SW 1271 (cell line): ENCODE results near the gene MRPL17.
A peak's percentile ranks its signal among the peaks of the same experiment; 100 is the strongest.

Experiments used
- DNase-seq, 2 experiments: peaks; one replicate each; lab custom pipeline; 2025; lab: John Stamatoyannopoulos, UW

Gene MRPL17

DNA sequence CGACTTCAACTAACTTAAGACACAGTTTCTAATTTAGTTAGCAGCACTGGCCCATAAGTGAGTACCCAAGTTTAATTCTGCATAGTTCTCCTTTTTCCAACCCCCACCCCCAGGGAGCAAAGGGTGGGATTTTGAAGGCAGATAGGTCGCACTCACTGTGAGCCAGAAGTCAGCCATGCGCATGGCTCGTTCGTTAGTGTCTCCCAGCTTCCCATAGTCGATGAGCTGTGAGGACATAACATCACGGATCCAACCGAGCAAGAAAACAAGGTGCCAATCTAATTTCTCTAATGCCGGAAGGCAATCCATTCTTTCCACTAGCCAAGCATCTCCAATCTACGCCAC is 577 bp downstream of the MRPL17 start:
- no peak for DNase-seq

DNA sequence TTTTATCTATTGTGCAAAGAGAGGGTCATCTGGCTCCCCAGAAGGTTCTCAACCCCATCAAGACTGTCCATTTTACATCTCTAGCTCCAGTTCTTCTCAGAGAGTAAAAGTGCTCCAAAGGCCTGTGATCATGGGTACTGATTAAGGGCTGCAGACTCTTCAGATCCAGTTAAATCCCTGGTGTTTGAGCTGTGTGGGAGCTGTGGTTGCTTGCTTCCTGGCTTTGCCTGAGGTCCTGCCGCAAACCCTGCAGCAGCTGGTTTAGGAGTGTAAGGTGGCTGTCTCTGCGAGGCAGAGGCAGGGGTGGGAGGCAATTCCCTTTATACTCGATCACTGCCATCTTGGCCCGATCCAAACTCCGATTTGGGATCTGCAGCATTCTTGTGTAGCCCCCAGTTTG is 1.2 kb downstream of the MRPL17 start:
- DNase-seq, result no peak

DNA sequence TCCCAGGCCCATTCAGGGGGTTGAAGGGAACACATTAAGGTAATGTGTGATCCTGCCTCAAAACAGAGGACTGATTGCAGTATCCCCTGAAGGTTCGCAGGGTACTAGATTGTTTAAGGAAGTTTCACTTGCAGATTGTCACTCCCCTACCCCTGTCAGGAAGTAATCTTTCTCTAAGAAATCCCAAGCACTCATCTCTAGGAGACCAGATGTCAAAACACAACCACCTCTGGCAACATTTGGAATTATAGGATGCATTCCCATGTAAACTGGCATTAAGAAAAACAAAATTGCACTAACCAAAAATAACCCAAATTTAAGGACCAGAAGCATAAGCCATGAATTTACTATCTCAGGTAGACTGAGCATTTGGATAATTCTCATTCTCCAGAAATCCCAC is 1.6 kb downstream of the MRPL17 start:
- DNase-seq, result no peak

GRCh38 chr11:6677018-6677417 is 6.1 kb downstream of the MRPL17 start:
- DNase-seq, result no peak

DNA sequence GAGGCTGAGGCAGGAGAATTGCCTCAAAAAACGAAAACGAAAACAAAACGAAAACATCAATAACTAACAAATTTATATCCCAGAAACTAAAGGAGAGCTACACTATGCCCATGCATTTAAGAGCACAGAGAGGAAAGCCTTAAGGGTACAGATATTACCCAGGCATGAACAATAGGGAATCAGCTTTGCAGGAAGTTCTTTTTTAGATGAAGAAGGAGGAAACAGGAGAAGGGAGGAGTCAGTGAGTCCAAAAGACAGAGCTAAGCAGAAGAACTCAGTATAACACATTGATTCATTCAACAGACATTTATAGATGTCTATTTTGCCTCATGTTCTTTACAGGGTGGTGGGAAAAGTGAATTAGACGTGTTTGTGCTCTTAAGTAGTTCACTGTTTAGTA is 8.3 kb downstream of the MRPL17 start:
- DNase-seq, result no peak

GRCh38 chr11:6674219-6674597 is 8.9 kb downstream of the MRPL17 start:
- DNase-seq, result no peak

DNA sequence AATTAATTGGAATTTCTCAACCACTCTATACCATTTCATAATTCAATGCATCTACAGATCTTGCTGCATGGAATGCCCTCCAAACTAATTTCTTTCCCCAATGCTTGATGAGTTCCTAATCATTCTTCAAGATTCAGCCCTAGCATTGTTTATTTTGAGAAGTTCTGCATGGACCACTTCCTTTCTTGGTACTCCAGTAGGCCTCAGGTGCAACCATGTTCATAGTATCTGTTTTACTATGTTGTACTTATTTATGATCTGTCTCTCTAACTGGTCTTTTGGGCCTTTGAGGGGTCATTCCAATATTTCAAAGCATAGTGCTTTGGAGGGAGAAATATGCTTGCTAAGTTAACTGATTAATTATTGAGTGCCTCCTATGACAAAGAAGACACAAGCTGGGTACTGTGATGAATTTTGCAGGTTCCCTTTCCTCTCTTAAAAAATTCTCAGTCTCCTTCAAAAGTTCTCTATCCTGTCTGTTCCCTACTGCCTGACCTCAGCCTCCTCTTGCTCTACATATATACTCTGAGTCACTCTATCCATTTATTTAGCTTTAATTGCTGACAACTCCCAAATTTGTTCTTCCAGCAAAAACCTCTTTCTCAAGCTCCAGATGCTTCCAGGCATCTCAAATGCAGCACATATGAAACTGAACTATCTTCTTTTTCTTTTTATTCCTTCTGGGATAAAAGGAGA is 9.5 kb downstream of the MRPL17 start:
- no peak for DNase-seq

DNA sequence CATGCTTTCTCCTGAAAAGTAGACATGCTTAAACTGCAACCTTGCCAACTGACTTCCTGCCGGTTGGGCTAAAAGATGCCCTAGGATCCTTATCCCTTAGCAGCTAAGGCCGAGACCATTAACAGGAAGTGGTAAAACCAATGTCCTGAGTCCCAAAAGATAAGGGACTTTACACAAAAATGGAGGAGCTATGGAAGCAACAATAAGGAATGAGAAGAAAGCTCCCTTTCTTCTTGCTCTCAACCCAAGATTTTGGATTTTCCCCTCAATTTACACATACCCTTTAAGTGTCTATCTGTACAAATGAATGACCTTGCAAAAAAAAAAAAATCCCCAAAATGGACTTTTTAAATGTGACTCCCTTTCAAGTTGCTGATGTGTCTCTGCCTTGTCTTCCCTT is 11.1 kb downstream of the MRPL17 start:
- no peak for DNase-seq

- no peak for DNase-seq
These were observed 12.8 kb downstream of the MRPL17 start for GRCh38 chr11:6670202-6670830.

- DNase-seq, result peak in 1 of 2 experiments; percentile 32
These were observed 15.3 kb downstream of the MRPL17 start for GRCh38 chr11:6667733-6668374.

DNA sequence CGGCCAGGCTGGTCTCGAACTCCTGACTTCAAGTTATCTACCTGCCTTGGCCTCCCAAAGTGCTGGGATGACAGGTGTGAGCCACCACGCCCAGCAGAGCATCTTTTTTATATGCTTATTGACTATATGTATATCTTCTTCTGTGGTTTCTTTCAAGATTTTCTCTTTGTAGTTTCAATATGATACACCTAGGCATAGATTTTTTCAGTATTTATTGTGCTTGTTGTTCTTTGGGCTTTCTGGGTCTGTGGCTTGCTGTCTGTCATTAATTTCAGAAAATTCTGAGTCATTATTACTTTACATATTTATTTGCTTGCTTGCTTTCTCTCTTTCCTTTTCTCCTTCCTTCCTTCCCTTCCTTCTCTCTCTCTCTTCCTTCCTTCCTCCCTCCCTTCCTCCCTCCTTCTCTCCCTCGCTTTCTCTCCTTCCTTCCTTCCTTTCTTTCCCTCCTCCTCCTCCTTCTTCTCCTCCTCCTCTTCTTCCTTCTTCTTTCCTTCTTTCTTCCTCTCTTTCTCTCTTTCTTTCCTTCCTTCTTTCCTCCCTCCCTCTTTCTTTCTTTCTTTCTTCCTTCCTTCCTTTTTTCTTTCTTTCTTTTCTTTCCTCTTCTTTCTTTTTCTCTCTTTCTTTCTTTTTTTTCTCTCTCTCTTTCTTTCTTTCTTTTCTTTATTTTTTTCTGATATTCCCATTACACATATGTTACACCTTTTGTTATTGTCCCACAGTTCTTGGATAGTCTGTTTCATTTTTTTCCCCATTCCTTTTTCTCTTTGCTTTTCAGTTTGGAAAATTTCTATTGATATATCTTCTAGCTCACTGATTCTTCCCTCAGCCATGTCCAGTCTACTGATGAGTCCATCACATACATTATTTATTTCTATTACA is 16.6 kb downstream of the MRPL17 start:
- no peak for DNase-seq

GRCh38 chr11:6664551-6664950 is 18.6 kb downstream of the MRPL17 start:
- DNase-seq, result no peak

- no peak for DNase-seq
These were observed 19.2 kb downstream of the MRPL17 start for GRCh38 chr11:6663794-6664469.

DNA sequence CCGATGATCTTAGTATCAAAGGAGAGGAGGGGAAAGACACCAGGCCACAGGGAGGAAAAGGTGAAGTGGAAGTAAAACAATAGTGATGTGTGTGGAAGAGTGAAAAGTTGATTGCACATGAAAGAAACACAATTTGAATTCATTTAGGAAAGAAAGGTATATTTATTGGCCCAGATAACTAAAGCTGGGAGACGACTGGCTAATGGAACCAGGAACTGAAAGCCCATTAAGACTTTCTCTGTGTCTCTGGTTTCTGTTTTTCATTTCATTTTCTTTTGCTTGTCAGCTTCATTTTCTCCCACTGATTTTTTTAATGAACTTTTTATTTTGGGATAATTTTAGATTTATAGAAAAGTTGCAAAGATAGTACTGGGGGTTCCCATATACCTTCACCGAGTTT is 22.4 kb downstream of the MRPL17 start:
- DNase-seq, result no peak

DNA sequence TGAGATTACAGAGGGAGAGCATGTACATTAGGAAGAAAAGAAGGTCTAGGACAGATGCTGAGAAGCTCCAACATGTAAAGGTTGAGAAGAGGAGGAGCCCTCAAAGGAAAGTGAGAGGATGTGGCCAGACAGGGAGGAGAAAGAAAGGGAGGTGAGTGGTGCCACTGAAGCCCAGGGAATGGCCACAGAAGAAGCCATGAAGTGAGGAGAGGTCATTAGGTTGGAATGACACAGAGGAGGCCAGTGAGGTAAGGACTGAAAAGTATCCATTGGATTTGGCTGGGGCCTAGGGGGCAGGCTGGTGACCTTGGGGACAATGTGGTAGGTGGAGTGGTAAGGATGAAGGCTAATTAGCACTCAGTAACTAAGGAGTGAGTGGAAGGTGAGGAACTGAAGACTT is 24.5 kb downstream of the MRPL17 start:
- no peak for DNase-seq

DNA sequence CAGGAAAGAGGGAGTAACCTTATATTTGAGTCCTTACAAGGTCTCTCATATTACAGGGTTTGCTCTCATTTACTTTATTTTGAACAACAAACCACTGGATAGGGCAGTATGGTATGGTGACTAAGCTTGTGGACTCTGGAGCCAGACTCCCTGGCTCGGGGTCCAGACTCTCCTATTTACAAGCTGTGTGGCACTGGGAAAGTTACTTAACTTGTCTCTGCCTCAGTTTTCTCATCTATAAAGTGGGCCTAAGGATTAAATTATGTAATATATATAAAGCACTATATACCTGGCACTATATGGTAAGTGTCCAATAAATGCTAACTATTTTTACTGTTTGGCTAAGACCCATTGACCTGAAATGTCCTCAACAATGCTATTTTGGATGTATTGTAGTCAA is 25.8 kb downstream of the MRPL17 start:
- no peak for DNase-seq

DNA sequence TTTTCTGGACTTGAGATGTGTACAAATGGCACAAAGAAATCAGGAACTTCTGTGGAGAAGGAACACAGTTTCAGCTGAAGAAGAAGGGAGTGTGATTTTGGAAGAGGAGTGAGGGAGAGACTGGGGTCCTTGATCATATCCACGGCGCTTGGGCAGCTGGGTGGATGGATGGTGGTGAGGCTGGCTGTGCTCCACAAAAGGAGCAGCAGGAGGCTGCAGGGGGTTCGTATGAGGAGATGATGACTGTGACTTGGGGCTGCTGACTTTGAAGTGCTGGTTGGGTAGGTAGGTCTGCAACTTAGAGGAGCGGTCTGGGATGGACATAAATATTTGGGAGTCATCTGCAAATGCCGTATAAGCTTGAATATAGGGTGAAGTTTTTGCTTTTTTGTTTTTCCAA is 26.2 kb downstream of the MRPL17 start:
- DNase-seq, result no peak

- no peak for DNase-seq
These were observed 26.6 kb downstream of the MRPL17 start for GRCh38 chr11:6656584-6656915.

- DNase-seq, result no peak
These were observed 27.2 kb downstream of the MRPL17 start, which contains the start of gene DCHS1 for GRCh38 chr11:6655790-6656583. TSS of gene DCHS1 (minus strand) at chr11:6655809. CDS start at chr11:6641613, 14,196 bp downstream.

- no peak for DNase-seq
These were observed 27.9 kb downstream of the MRPL17 start for GRCh38 chr11:6655020-6655789.
